Brain microvascular endothelial cell (primary cell): Measurements from ENCODE around the gene GUCY2D.
"Not testable (repeated sequence)": the region's sequence is repeated elsewhere in the genome, so short reads cannot be mapped to it uniquely, and the experiment has no call there.

Experiments
- DNase-seq: peaks from one replicate; pipeline ENCODE4 v3.0.0-alpha.2; 2020
- H3K27ac ChIP-seq: fragments of 250-450 bp; sonication (Bioruptor Pico); 2 replicates; pipeline ENCODE4 v1.5.1; 2020; ENCODE audit warnings: mild to moderate bottlenecking, moderate library complexity
- H3K27me3 ChIP-seq: fragments of 250-450 bp; sonication (Bioruptor Pico); replicated peaks from 2 replicates; pipeline ENCODE4 v1.5.1; 2020; ENCODE audit warnings: mild to moderate bottlenecking
- H3K36me3 ChIP-seq: fragments of 250-450 bp; sonication (Bioruptor Pico); replicated peaks from 2 replicates; pipeline ENCODE4 v1.5.1; 2020; ENCODE audit warnings: mild to moderate bottlenecking
- H3K4me3 ChIP-seq: 2 replicates; pipeline ENCODE4 v1.5.1; 2011; ENCODE audit warnings: low read depth, mild to moderate bottlenecking, control low read depth, low read length, moderate library complexity
- in situ Hi-C: cut with HindIII; loops from 2 replicates; pipeline ENCODE4 v1.10.0; 2017; ENCODE audit warnings: low sequenced_read_pairs, low pct_ligation_motif_present
- TF ChIP-seq, protein P1 (sequence below): IDR thresholded peaks from 2 replicates; pipeline ENCODE4 v1.5.1; 2011; ENCODE audit warnings: low read depth, mild to moderate bottlenecking, moderate library complexity, low read length, control low read depth, inconsistent platforms; ENCODE audit errors: missing control alignments

The GUCY2D gene

DNA sequence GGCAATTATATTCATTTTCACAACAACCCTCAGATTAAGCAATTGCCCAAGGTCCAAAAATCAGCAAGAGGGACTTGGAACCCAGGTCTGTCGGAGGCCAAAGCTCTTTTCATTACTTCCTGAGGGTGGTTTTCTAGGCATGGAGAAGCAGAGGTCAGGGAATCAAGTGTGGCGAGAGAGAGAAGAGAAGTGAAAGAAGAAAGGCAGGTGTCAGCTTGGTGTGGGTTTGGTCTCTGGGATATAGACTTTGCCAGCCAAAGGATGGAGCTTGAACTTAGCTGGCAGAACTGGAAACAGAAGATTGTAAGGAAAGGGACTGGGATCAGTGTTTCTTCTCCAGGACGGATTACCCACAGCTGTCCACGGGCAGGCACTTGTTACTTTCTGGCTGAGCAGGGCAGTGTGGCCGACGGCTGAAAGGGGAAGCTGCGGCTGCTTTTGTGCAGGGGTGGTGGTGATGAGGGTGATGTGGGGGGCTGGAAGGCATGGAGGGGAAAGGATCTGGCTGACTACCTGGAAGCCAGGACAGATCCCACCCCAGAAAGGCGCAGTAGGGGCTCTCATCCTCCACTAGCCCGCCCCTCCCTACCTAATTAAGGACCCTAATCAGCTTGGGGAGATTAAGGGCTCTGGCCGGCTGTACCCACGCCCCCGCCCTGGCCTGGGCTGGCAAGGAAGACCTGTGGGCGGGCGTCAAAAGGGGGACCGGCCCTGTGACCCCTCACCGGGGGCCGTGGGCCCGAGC is at the start of gene GUCY2D:
TSS of gene GUCY2D (plus strand) at position 640 of the 745 bp plus-strand sequence. CDS start 433 bp downstream, outside the sequence.
- peaks cover 27% of the 10 kb centered on the region for H3K27me3 ChIP-seq
- no peaks in the 10 kb centered on the region for H3K36me3 ChIP-seq
- in situ Hi-C loops = no loop called here
- DNase-seq = no peak
- no peak within 1 kb of the TSS for H3K4me3 ChIP-seq
- no peak within 1 kb of the TSS for H3K27ac ChIP-seq
- TF ChIP-seq, protein P1, sequence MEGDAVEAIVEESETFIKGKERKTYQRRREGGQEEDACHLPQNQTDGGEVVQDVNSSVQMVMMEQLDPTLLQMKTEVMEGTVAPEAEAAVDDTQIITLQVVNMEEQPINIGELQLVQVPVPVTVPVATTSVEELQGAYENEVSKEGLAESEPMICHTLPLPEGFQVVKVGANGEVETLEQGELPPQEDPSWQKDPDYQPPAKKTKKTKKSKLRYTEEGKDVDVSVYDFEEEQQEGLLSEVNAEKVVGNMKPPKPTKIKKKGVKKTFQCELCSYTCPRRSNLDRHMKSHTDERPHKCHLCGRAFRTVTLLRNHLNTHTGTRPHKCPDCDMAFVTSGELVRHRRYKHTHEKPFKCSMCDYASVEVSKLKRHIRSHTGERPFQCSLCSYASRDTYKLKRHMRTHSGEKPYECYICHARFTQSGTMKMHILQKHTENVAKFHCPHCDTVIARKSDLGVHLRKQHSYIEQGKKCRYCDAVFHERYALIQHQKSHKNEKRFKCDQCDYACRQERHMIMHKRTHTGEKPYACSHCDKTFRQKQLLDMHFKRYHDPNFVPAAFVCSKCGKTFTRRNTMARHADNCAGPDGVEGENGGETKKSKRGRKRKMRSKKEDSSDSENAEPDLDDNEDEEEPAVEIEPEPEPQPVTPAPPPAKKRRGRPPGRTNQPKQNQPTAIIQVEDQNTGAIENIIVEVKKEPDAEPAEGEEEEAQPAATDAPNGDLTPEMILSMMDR = no peak

DNA sequence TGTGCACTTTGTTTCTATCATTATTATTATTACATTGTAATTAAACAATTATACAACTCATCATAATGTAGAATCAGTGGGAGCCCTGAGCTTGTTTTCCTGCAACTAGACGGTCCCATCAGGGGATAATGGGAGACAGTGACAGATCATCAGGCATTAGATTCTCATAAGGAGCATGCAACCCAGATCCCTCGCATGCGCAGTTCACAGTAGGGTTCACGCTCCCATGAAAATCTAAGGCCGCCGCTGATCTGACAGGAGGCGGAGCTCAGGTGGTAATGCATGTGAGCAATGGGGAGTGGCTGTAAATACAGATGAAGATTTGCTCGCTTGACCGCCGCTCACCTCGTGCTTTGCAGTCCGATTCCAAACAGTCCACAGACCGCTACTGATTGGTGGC is 49.1 kb upstream of the GUCY2D start:
- H3K4me3 ChIP-seq, H3K36me3 ChIP-seq, H3K27me3 ChIP-seq, in situ Hi-C loops, DNase-seq, H3K27ac ChIP-seq: not testable (repeated sequence)

DNA sequence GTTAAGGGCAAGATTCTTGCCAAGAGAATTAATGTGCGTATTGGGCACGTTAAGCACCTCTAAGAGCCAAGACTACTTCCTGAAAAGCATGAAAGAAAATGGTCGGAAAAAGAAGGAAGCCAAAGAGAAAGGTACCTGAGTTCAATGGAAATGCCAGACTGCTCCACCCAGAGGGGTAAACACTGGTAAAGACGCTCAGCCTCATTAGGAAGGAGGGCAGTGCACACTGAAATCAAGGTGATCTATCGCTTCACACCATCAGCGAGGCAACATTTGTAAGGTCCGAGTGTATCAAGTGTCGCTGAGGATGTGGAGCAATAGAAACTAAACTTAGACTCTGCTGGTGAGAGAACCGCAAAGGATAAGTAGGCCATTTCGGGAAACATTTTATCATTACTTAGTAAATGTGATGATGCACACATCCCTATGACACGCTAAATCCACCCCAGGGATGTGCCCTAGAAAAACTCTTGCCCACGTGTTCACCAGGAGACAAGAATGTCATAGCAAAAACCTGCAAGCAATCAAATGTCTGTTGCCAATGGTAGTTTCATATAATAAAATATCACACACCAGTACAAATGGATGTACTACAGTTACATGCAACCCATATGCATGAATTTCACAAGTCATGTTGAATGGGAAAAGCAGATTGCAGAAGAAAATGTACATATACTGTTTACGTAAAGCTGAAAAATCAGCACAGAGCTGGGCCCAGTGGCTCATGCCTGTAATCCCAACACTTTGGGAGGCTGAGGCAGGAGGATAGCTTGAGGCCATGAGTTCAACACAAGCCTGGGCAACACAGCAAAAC is 46.8 kb upstream of the GUCY2D start:
- no peak overlapping the region for H3K4me3 ChIP-seq
- in situ Hi-C loops = no loop called here
- H3K36me3 ChIP-seq = no peaks in the 10 kb centered on the region
- no peak overlapping the region for H3K27ac ChIP-seq
- no peak for DNase-seq
- no peaks in the 10 kb centered on the region for H3K27me3 ChIP-seq
- TF ChIP-seq, protein P1 = no peak

DNA sequence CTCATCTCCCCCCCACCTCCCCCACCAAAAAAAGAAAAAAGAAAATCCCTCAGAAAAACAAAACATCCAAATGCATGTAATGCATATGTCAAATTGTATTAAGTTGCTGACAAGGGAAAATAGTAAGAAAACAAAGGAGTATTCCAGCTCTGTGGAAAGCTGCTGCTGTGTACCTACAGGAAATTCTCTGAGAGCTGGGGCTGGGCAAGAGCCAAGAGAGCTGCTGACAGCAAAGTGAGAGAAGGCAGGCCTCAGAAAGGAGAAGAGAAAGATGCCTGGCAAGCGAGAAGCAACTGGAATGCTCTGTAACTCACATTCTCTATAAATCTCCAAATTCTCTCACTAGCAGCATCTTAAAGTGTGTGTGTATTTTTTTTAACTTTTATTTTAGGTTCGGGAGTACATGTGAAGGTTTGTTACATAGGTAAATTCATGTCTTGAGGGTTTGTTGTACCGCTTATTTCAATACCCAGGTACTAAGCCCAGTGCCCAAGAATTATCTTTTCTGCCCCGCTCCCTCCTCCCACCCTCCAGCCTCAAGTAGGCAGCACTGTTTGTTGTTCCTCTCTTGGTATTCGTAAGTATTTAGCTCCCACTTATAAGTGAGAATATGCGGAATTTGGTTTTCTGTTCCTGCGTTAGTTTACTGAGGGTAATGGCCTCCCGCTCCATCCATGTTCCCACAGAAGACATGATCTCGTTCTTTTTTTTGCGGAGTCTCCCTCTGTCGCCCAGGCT is 46.0 kb upstream of the GUCY2D start:
- H3K27me3 ChIP-seq = no peaks in the 10 kb centered on the region
- no peak overlapping the region for H3K4me3 ChIP-seq
- no peak for DNase-seq
- TF ChIP-seq, protein P1 = no peak
- H3K36me3 ChIP-seq = no peaks in the 10 kb centered on the region
- in situ Hi-C loops = no loop called here
- no peak overlapping the region for H3K27ac ChIP-seq

DNA sequence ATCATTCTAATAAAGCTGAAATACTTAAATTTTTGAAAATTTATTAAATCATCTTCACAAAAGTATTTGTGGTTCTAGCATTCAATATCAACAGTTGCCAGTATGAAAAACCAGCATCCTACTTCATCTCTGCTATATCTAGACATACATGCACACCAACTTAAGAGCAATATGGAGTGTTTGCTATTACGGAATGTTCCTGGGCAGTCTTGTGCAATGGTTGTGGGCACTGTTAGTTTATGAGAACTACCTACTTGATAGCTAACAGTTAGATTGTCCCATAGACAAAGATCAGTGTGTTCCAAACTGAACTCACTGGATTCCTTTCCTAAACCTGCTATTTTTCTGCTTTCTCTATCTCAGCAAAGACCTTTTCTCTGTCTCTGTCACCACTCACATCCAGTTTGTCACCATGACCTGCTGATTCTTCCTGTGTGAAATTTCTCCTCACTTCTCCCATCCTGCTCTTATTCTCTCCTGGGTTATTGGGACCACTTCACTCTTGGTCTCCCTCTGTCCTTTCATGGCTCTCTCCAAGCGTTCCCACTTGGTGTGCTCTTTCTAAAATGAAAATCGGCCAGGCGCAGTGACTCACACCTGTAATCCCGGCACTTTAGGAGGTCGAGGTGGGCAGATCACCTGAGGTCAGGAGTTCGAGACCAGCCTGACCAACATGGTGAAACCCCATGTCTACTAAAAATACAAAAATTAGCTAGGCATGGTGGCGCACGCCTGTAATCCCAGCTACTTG is 42.7 kb upstream of the GUCY2D start:
- DNase-seq = no peak
- Histone ChIP-seq H3K4me3 (no peak overlapping the region), H3K36me3 (no peaks in the 10 kb centered on the region), H3K27me3 (no peaks in the 10 kb centered on the region), H3K27ac (no peak overlapping the region)
- TF ChIP-seq, protein P1 = no peak
- in situ Hi-C loops = no loop called here
